ENCODE measurements around the gene NBPF26.
"Not testable (repeated sequence)": the region's sequence is repeated elsewhere in the genome, so short reads cannot be mapped to it uniquely, and the experiment has no call there.

NBPF26 gene

DNA sequence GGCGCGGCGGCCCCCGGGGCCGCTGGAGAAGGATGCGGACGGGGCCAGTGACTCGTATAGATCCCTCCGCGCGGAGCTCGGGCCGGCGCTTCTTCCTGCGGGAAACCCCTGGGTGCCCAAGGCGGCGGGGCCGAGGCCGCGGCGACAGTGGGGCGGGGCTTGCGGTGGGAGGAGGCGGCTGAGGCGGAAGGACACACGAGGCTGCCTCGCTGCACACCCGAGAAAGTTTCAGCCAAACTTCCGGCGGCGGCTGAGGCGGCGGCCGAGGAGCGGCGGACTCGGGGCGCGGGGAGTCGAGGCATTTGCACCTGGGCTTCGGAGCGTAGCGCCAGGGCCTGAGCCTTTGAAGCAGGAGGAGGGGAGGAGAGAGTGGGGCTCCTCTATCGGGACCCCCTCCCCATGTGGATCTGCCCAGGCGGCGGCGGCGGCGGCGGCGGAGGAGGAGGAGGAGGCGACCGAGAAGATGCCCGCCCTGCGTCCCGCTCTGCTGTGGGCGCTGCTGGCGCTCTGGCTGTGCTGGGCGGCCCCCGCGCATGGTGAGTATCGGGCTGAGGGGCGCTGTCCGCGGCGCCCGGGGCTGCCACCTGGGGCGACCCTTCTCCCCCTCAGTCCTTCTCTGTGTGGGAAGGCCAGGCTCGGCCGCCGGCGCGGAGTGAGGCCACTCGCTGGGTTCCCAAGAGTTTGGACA is at the start of gene NBPF26:
Gene NBPF26, plus strand, starts transcription at position 231 of the 688 bp plus-strand sequence.
- not testable (repeated sequence) for DNase-seq

DNA sequence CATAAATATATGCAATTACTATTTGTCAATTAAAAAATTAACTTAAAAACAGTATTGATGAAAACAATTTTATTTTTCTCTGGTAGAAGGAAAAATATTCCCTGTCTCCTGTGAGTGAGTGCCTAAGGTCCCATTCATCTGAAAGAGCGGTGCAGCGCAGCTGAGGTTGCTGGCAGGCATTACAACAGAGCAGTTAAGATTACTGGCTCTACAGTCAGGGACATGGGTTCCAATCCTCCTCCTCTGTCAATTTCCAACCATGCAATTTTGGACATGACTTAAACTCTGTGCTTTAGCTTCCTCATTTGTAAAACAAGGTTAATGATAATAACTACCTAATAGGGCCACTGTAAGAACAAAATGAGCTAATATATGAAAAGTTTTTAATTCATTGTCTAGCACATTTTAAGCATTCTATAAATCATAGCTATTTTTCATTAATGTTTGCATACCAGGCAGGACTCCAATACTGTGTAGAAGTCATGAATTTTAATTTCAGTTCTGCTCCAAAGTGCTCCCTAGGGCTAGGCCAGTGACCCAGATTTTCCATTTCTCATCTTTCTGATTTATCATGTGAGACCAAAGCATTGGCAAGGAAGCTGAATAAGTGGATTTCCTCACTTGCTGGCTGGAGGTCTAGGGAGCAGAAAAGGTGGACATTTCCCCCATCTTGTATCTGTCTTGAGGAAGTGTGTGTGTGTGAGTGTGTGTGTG is 43.5 kb upstream of the NBPF26 start:
- not testable (repeated sequence) for DNase-seq

DNA sequence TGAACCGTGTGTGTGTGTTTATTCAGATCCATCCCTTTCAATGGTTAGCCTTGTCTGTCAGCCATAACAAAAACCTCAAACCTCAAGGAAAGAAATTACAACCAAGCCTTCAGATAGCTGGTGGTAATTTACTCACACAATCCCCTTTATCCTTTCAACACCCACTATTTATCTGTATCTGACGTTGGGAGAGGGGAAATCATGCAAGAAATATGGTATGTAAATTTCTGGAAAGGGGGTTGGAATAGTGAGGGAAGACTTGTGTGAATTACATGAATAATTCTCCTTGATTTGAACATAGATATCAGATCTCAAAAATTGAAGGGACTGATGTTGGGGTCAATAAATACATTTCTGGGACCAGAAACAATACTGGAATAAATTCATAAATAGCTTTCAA is 42.8 kb upstream of the NBPF26 start:
- DNase-seq, result not testable (repeated sequence)

DNA sequence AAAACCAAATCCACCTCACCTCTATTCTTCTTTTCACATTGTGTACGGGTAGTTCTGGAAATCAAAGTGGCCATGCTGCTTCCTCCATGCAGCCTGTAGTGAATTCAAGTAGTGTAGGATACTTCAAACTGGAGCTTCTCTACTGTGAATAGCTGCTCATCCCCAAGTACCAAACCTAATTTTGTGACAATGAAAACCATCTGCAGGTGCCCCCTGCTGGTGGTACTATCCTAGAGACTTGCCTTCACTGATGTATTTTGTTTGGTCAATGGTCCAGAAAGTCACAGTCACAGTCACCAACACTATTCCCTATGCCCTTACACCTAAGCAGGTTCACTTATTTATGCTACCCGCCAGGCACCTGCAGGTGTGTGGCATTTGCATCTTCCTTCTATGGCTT is 39.3 kb upstream of the NBPF26 start:
- not testable (repeated sequence) for DNase-seq

DNA sequence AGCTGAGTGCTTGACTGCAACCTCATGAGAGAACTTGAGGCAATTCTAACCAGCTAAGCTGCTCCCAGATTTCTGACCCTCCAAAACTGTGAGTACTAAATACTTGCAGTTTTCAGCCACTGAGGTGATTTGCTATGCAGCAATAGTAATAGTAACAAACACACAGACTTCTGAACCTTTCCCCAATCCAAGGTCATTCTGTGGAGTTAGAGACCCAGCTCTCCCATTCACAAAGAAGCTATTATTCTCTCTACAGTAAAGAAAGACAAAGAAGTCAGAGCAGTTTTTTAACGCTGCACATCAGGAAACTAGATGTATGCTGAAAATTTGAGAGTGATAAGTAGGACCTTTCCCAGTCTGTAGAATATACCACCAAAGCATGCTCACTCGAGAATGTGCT is 38.1 kb upstream of the NBPF26 start:
- not testable (repeated sequence) for DNase-seq

DNA sequence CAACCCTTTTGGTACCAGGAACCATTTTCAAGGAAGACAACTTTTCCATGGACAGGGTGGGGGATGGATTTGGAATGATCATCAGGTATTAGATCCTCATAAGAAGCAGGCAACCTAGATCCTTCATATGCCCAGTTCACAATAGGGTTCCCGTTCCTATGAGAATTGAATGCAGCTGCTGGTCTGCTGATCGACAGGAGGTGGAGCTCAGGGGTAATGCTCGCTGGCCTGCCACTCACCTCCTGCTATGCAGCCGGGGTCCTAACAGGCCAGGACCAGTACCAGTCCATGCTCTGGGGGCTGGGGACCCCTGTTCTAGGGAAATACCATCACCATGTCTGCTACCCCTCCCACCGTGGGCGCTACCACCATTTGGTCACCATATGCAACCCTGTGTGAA is 36.5 kb upstream of the NBPF26 start:
- DNase-seq, result not testable (repeated sequence)

DNA sequence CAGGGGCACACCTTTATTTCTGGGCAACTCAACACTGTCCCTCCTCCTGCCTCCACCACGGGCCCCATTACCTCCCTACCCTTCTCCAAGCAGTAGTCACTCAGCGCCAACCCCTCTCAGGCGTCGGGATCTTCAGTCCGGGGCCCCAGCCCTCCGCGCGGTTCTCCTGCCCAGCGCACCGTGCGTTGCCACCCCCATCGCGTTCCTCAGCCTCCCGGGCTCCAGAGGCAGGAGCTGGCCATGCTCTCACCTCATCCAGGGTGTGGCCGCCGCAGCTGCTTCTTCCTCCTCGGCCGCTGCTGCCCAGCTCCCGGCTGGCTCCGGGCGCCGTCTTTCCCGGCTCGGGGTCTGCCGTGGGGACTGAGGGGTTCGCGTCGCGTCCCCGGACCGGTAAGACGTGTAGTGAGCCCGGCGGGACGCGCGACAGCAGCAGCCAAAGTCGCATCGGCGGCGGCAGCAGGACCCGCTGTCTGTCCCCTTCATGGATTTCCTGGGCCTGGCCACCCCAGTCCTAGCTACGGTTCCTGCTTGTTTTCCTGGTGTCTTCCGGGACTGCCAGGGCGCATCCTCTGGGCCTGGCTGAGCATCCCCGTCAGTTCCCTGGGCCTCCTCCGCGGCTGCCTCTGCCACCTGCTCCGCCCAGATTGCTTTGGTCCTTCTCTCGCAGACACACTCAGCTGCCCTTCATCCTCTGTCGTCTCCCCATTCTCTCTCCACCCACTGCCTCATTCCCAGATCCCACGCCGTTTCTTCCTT is 22.8 kb upstream of the NBPF26 start:
- not testable (repeated sequence) for DNase-seq

DNA sequence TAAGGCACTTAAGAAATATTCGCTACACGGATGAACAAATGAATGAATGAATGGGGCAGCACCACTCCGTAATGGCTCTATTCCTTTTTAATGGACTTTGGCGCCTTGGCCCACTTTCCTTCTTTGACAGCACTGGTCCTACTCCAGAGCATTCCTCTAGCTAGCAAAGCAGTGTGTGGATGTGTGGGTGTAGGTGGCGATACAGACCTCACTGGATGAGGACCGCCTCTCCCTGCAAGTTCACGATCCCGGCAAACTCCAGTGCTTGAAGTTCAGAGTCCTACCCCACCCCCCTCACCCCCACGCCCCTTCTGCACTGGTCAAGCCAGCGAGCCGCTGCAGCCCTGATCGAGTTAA is 409 bp upstream of the NBPF26 start:
- not testable (repeated sequence) for DNase-seq

DNA sequence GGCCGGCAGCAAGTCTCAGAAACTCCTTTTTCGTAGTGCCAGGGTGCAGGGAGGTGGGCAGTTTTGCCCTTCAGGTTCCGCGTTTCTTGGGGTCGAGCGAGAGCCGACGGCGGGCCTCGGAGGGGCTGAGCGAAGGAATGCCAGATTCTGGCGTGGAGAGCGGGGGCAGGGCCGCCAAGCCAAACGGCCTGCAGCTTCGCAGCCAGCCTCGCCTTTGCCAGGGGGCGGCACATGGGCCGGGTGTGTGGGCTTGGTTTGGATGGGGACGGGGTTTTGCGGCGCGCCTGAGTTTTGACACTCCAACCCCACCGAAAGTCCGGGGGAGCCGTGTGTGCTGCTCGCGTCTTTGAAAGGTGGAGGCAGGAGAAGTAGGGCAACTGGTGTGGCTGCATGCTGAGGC is 762 bp downstream of the NBPF26 start:
- not testable (repeated sequence) for DNase-seq

DNA sequence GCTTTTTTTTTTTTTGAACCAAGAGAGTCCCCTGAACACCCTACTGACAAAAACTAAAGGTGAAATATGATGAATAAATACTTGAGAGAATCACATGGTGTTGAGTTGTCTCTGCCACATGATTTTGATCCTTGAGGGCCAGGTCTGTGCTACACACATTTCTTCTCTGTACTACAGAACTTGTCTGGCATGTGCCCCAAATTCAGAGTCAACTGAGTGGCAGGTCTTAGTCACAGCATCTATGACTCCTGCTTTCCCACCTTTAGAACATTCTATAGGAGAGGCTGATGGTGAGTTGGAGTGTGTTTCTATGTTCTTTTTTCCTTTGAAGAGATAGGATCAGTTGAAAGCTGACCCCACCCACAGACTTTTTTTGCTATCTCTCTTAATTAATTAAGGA is 5.1 kb downstream of the NBPF26 start:
- not testable (repeated sequence) for DNase-seq

DNA sequence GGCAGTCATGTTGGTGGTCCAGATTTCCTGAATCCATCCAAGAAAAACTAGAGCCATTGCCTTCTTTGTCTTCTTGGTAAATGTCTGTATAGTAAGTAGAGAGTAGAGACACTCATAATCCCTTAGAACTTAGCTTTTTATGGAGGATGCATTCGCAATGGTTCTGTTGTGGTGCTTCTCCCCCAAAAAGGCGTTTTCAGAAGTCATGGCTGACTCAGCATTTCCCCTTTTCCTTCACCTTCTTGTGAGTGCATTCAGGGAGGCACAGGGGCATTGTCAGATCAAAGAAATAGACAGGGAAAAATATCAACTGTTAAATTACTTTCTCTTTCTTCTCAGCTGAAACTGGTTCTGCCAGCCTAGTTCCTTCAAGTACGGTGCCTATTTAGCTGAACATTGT is 45.3 kb downstream of the NBPF26 start:
- not testable (repeated sequence) for DNase-seq

DNA sequence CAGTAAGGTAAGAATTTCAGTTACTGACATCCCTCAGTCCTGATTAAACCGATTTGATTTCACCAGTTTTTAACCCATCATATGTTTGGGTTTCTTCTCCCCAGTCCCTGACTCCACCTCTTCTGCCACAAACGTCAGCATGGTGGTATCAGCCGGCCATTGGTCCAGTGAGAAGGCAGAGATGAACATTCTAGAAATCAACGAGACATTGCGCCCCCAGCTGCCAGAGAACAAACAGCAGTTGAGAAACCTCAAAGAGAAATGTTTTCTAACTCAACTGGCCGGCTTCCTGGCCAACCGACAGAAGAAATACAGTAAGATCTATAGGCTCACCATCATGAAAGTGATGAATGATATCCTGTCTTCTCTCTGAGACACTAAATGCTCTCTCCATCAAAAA is 81.7 kb downstream of the NBPF26 start:
- DNase-seq, result not testable (repeated sequence)

DNA sequence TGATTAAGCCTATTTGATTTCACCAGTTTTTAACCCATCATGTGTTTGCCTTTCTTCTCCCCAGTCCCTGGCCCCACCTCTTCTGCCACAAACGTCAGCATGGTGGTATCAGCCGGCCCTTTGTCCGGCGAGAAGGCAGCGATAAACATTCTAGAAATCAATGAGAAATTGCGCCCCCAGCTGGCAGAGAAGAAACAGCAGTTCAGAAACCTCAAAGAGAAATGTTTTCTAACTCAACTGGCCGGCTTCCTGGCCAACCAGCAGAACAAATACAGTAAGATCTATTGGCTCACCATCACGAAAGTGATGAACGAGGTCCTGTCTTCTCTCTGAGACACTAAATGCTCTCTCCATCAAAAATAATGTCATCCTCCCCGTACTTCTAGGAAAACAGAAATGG is 88.1 kb downstream of the NBPF26 start:
- not testable (repeated sequence) for DNase-seq

DNA sequence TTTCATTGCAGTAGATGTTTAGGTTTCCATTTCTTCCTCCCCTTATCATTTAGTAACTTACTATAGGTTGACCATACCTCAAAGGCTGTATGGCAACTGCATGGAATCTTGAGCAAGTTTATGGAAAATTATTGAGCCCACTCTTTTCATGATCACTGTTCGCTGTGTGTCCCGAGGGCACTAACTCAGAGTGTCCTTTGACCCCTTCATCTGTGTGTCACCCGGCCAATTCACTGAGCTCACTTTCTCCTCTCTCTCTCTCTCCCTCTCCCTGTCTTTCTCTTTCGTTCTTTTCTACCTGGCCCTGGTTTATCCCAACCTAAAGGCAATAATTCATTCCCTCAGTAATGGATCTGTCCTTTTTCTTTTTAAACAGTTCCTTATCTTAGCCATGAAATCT is 101.3 kb downstream of the NBPF26 start:
- DNase-seq, result not testable (repeated sequence)

DNA sequence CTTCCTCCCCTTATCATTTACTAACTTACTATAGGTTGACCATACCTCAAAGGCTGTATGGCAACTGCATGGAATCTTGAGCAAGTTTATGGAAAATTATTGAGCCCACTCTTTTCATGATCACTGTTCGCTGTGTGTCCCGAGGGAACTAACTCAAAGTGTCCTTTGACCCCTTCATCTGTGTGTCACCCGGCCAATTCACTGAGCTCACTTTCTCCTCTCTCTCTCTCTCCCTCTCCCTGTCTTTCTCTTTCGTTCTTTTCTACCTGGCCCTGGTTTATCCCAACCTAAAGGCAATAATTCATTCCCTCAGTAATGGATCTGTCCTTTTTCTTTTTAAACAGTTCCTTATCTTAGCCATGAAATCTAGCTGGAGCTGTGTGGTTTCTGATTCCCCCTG is 102.9 kb downstream of the NBPF26 start:
- not testable (repeated sequence) for DNase-seq

DNA sequence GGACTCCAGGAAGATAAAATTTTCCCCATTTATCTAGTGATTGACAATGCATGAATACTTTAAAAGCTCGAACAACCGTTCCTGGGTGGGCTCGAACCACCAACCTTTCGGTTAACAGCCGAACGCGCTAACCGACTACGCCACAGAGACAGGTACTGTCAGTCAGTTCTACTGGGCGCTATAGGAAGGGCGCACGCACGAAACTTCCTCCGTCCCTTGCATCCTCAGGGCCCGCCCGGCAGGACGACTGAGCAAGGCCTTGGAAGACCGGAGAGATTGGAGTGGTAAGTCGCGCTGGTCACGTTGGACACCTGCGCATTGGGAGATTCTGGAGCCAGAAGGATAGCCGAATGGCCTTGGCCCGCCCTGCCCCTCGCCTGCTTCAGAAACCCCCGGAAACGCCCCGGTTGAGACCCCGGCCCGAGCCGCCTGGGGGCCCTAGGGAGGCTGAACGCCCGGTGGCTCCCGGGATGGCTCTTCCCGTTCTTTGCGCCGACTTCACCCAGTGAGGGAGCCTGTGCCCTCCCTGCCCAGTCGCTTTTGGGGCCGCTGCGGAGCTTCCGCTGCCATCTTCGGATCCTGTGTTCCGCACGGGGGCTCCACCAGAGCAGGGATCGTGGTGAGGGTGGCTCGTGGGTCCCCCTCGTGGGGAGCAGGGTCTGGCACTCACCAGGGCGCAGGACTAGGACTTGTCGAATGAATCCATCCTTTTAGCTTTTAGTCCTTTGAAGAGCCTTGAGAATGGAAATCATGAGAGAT is 120.6 kb downstream of the NBPF26 start:
- not testable (repeated sequence) for DNase-seq

DNA sequence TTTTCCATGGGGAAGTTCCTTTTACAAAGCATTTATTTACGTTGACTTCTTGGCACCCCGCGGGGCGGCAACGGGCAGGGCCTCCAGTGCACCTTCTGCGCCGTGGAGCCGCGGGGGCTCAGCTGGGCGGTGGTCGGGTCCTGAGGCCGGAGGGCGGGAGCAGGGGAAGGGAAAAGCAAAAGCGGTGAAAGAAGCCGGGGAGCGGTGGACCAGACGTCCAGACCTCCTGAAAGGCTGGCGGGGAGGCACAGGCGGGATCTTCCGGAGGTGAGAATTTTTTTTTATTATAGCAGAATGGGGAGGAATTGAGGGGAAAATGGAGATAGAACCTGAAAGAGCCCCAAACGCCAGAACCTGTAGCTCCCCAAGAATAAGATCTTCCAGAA is 121.2 kb downstream of the NBPF26 start:
- DNase-seq, result not testable (repeated sequence)

DNA sequence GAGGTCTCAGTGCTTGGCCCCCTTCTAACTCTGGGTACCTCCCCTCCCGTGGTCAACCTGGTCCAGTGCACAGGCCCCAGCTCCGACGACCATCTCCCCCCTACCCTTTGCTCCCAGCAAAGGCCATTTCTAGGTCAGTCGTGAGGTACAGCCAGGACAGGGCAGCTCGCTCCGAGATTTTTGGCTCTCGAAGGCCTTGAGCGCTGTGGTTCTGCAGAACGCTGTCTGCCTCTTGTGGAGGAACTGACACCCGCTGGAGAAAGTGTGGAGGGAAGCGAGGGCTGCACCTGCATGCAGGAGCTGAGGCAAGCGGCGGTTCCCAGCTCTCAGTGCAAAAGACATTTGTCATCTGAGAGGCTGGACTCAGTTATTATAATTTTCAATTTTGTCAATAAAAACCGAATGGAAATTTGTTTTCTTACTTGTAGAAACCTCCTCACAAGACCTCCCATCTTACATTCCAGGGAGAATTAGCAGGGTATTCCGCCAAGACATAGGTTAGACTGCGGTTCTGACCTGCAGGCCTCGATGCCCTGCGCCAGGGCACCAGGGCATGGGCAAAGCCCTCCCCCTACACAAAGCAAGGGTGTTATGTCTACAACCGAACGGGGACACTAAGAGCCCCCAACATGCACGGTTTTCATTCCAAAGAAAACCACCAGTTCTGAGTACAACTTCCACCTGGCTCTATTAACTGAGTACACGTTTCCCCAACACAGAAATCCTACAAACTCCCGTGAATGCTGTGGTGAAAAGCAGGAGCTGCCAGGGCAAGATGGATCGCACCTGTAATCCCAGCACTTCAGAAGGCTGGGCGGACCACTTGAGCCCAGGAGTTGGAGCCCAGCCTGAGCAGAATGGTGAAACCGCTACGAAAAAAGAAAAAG is 125.9 kb downstream of the NBPF26 start:
- not testable (repeated sequence) for DNase-seq

DNA sequence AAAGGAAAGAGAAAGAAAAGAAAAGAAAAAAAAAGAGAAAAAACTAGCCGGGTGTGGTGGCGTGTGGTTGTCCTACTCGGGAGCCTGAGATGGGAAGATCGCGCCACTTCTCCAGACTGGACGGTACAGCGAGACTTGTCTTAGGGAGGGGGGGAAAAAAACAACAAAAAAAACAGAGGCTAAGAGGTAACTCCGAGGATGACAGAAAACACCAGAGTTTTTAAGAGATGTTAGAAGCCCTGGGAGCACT is 126.5 kb downstream of the NBPF26 start:
- not testable (repeated sequence) for DNase-seq

DNA sequence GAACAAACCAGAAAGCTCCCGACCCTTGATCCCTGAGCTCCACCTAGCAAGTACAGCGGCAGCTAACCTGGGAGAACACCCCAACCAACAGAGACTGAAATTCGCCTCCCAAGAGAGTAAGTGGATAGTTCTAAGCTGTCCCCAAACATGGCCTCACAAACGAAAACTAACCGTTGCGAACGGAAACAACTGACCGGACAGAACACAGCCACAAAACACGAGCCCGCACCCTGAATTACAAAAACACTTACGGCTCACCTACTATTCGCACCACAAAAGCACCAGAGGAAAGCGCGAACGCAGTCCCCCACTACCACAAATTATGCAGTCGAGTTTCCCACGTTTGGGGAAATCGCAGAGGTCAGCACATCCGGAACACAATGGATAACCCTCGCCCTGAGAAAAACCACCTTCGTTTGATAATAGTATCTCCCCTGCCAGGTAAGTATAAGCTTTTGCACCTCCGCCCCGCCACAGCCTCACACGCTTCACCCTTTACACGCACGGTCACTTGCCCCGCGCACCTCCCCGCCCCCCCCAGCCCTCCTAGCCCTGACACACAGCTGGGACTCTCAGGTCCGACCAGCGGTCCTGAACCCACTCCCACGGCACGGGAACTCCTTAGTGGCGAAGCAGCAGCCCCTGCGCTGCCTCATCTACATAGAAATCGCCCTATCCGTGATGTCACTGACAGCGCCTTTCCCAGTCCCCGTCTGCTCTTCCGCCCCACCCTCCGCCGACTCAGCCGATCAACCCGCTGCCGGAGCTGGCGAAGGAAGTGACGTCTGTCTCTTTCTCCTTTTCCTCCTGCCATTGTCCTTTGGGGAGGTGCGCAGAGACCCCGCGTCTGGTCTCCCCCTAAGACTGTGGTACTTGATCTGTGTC is 127.0 kb downstream of the NBPF26 start:
- peak; percentile 47 to 54 for DNase-seq

DNA sequence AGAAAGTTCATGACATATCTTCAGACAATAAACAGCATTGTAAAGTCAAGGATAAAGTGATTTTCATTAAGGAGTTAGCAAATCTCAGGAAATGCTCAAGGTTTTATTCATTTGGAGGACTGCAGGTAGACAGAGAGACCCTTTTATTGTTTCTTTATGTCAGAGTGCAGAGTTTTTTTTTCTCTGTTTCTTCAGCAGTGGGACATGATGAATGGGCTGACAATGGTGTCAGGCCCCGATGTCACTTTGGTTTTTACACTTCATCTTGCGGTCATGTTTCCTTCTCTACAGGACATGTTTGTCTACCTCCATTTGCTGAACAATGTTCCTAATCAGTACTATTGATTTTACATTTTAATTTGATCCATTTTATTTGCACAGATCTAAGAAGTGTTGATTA is 134.4 kb downstream of the NBPF26 start:
- not testable (repeated sequence) for DNase-seq
